Measurements from ENCODE around the gene ZNF496. TPM values are rescaled to one million over a fixed set of nuclear protein-coding genes. Genes with fewer than 3 reads are reported as not detected.

Gene ZNF496
- total and polyA plus RNA-seq, 2 of the 13 experiments (the other 11 are each of a cell fraction or from before 2014, with no cell fraction given): 14.8 to 18.6 TPM

GRCh38 chr1:247295746-247296145, 35.9 kb downstream of the ZNF496 start:
- 75% methylated on average over 5 of the region's 5 CpGs for WGBS (ENCODE audit: low lambda C conversion rate)
- Histone ChIP-seq H3K36me3 (replicated peaks in 1 of 2; ENCODE audit: control insufficient read depth in 1 of 2, insufficient read depth in 2 of 2, low read length in 2 of 2) (peaks cover 7 to 8% of the 10 kb centered on the region in 2 experiments; a peak in 4 of 5 replicates), H2AFZ (ENCODE audit: low read length) (no peak overlapping the region), H3K79me2 (ENCODE audit: insufficient read depth, low read length) (no peaks in the 10 kb centered on the region), H3K27ac (ENCODE audit: extremely low read length, insufficient read depth, low read length) (no peak overlapping the region), H3K9me3 (ENCODE audit: low read length) (no peaks in the 10 kb centered on the region), H3K4me2 (ENCODE audit: low read depth, low read length) (no peak overlapping the region), H3K9ac (ENCODE audit: insufficient read depth, low read depth, low read length) (no peak overlapping the region), H4K20me1 (ENCODE audit: insufficient read depth, low read length) (no peaks in the 10 kb centered on the region), H3K4me3 (replicated peaks in 1 of 3; ENCODE audit: insufficient read depth in 1 of 3, low read depth in 2 of 3, low read length in 3 of 3) (no peak overlapping the region), H3K27me3 (ENCODE audit: control insufficient read depth in 1 of 2, insufficient read depth in 2 of 2, low read length in 2 of 2) (no peaks in the 10 kb centered on the region), H3K4me1 (ENCODE audit: insufficient read depth, low read length) (no peaks in the 10 kb centered on the region)
- ChIA-PET POLR2A (no interaction called here), CTCF (ENCODE audit: low intra/inter-chr PET ratio, low total read pairs) (no interaction called here)
- TF ChIP-seq, protein P1, sequence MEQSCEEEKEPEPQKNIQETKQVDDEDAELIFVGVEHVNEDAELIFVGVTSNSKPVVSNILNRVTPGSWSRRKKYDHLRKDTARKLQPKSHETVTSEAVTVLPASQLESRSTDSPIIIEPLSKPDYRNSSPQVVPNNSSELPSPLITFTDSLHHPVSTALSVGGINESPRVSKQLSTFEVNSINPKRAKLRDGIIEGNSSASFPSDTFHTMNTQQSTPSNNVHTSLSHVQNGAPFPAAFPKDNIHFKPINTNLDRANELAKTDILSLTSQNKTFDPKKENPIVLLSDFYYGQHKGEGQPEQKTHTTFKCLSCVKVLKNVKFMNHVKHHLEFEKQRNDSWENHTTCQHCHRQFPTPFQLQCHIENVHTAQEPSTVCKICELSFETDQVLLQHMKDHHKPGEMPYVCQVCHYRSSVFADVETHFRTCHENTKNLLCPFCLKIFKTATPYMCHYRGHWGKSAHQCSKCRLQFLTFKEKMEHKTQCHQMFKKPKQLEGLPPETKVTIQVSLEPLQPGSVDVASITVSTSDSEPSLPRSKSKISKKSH (CRISPR knock-in tag; IDR thresholded peaks at IDR 0.05; ENCODE audit: borderline replicate concordance): no peak
- TF ChIP-seq ZFP91 (CRISPR knock-in tag; IDR thresholded peaks at IDR 0.05; ENCODE audit: borderline replicate concordance) (no peak), ZNF230 (CRISPR knock-in tag; IDR thresholded peaks at IDR 0.05) (no peak), MYNN (CRISPR knock-in tag; IDR thresholded peaks at IDR 0.05; ENCODE audit: low read depth) (no peak), MZF1 (CRISPR knock-in tag; IDR thresholded peaks at IDR 0.05; ENCODE audit: borderline replicate concordance) (no peak), KLF15 (CRISPR knock-in tag; IDR thresholded peaks at IDR 0.05; ENCODE audit: borderline replicate concordance) (no peak)
- intact Hi-C loops (cut with micrococcal nuclease; ENCODE audit: unreplicated experiment) (no loop called here), in situ Hi-C loops (cut with HindIII; ENCODE audit: extremely low pct_ligation_motif_present, low pct_unique_long_range_greater_than_20kb) (no loop called here)
- ATAC-seq (no peak), DNase-seq (ENCODE audit: low spot score) (no peak), FAIRE-seq (no peak)
- BruUV-seq (replicated peaks): no TSS peak
